GM10847 (cell line): ENCODE results near the gene EPS8L2.

ENCODE experiments used
- POLR2A ChIP-seq: IDR thresholded peaks from 2 replicates; pipeline ENCODE4 v1.6.1; 2011; ENCODE audit not compliant: insufficient read length; ENCODE audit errors: extremely low read depth

Gene EPS8L2

DNA sequence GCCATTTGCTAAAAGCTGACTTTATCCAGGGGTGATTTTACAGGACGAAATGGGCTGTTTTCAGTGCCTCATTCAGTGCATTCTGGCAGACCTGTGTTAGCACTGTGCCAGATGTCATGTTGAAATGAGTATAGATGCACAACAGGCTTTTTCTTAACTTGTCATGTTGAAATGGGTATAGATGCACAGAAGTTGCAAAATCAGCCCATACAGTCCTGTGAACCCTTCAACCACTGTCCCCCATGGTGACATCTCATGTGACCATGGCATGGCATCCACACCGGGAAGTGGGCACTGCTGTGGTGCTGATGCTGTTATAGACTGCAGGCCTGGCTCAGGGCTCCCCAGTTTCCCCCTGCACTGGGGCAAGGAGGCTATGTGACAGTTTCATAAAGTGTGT is 43.7 kb downstream of the EPS8L2 start:
- TF ChIP-seq POLR2A, result no peak

DNA sequence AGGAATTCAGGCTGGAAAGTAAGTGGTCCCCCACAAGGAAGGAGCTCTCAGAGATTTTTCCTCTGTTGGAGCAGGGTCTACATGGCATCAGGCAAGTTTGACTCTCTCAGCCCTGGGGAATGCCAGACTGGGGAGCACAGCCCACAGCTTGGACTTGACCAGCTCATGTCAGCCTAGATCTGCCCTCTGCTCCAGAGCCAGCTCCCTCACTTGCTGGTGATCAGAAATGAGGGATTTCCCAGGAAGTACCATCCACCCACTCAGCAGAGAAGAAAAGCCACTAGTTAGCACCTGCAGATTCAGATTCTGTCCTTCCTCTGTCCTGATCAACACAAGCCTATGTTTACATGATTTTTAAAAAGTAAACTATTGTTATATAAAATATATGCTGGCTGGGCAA is 54.2 kb downstream of the EPS8L2 start:
- TF ChIP-seq POLR2A, result no peak

DNA sequence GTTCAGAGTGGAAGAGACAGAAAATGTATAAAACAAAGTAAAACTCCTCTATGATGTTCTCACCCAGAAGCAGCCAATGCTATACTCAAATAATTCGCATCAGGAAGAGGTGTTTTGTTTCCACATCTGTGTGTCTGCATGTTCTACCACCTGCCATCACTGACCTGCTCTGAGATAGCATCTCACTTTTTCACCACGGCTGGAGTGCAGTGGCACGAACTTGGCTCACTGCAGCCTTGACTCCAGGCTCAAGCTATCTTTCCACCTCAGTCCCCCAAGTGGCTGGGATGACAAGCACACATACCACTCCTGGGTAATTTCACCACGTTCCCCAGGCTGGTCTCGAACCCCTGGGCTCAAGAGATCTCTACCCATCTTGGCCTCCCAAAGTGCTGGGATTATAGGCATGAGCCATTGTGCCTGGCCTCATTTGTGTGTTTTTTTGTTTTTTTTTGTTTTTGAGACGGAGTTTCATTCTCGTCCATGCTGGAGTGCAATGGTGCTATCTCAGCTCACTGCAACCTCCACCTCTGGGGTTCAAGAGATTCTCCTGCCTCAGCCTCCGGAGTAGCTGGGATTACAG is 55.6 kb downstream of the EPS8L2 start:
- no peak for TF ChIP-seq POLR2A

DNA sequence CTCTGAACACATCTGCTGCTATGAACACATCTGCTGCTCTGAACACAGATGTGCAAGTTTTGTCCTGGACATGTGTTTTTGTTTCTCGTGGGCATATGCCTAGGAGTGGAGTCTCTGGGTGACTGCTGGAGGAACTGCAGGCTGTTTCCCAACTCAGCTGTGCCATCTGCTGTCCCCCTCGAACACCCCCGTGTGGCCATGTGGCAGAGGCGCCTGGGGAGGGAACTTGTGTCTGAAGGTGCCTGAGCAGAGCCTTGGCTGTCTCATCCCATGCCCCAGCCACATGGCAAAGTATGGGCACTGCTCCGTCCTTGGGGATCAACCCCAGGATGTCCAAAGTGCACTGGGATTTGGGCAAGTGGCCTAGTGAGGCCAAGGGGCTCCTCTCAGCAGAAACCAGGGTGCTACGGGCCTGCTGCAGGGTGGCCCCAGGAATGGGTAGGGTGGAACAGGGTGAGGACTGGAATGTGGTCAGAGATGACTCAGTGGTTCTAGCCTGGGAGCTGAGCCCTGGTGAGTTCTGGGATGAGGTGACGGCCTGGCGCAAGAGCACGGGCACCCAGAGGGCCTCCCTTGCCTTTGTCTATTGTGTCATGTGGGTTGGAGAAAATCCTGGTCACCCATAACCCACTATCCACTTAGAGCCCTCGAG is 56.5 kb downstream of the EPS8L2 start:
- TF ChIP-seq POLR2A, result no peak

DNA sequence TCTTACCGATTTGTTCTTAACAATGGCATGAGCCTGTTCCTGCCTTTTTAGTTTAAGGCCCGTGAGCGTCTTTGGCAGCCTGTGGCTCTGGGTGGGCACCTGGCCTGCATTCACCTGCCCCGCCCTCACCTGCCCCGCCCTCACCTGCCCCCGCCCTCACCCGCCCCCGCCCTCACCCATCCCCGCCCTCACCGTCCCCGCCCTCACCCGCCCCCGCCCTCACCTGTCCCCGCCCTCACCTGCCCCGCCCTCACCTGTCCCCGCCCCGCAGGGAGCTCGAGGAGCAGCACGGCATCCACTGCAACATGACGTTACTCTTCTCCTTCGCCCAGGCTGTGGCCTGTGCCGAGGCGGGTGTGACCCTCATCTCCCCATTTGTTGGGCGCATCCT is 57.0 kb downstream of the EPS8L2 start:
- TF ChIP-seq POLR2A, result no peak

DNA sequence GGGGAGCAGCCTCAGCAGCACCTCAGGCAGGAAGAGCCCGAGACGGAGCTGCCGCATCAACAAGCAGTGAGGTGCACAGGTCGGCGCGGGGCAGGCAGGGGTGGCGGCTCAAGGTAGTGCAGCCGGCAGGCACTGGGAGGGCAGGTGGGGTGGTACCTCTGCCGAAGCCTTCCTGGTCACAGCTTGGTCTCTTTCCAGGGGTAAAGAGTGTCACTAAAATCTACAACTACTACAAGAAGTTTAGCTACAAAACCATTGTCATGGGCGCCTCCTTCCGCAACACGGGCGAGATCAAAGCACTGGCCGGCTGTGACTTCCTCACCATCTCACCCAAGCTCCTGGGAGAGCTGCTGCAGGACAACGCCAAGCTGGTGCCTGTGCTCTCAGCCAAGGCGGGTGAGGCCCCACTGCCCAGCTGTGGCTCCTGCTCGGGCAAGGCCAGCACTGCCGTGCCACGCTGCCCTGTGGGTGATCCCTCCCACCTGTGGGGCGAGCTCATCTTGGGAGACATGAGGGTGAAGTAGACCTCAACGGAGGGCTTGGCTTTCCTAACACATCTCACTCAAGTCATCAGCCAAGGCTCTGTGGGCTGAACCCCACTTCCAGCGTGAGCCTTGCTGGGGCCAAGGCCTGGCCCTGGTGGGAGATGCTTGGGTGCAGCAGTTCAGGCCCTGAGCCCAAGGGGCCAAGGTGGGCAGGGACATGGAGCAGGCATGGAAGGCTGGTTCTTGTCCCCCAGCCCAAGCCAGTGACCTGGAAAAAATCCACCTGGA is 57.7 kb downstream of the EPS8L2 start:
- TF ChIP-seq POLR2A, result no peak

DNA sequence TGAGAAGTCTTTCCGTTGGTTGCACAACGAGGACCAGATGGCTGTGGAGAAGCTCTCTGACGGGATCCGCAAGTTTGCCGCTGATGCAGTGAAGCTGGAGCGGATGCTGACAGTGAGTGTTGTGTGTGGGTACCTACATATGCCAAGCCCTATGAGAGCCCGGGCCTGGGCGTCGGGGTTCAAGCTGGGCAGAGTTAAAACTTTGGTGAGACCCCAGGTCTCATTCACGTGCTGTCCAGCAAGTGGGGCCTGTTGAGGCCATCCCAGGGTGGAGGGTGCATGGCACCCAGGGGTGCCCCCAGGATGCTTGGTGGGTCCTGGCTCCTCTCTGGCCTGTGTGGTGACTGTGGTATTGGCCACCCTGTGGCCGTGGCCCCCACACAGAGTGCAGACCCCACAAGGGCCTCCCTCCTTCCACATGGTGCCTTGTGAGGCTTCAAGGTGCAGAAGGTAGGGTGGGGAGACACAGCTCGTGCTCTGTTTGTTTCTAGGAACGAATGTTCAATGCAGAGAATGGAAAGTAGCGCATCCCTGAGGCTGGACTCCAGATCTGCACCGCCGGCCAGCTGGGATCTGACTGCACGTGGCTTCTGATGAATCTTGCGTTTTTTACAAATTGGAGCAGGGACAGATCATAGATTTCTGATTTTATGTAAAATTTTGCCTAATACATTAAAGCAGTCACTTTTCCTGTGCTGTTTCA is 58.4 kb downstream of the EPS8L2 start:
- TF ChIP-seq POLR2A, result no peak

DNA sequence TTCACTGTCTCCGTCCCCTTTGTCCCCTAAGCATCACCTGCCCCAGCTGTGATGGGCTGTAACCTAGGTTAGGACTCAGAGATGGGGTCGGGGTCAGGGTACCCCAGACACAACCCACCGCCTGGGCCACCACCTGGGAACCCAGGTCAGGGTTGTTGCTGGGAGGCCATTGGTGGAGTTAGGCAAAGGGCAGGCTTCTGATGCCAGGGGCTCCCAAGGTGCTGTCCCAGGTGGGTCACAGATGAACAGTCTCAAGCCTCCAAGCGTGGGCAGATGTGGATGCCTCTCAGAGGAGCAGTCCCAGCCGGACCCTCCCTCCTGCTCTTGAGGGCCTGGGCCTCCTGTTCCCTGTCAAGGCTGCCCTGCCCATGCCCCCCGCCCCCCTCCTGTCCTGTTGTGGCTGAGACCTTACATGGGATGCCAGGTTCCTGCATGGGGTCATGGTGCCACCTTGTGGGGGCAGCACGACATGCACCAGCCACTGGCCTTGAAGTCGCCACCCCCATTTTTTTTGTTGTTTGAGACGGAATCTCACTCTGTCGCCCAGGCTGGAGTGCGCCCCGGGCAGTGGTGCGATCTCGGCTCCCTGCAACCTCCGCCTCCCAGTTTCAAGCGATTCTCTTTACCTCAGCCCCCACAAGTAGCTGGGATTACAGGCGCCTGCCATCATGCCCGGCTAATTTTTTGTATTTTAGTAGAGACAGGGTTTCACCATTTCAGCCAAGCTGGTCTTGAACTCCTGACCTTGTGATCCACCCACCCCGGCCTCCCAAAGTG is 59.2 kb downstream of the EPS8L2 start:
- TF ChIP-seq POLR2A, result no peak

DNA sequence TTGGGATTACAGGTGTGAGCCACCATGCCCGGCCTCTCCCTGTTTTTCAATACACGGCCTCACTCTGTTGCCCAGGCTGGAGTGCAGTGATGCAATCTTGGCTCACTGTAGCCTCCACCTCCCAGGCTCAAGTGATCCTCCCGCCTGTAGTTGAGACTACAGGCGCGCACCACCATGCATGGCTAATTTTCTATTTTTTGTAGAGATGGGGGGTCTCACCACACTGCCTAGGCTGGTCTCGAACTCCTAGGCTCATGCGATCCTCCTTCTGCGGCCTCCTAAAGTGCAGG is 59.7 kb downstream of the EPS8L2 start:
- TF ChIP-seq POLR2A, result no peak

DNA sequence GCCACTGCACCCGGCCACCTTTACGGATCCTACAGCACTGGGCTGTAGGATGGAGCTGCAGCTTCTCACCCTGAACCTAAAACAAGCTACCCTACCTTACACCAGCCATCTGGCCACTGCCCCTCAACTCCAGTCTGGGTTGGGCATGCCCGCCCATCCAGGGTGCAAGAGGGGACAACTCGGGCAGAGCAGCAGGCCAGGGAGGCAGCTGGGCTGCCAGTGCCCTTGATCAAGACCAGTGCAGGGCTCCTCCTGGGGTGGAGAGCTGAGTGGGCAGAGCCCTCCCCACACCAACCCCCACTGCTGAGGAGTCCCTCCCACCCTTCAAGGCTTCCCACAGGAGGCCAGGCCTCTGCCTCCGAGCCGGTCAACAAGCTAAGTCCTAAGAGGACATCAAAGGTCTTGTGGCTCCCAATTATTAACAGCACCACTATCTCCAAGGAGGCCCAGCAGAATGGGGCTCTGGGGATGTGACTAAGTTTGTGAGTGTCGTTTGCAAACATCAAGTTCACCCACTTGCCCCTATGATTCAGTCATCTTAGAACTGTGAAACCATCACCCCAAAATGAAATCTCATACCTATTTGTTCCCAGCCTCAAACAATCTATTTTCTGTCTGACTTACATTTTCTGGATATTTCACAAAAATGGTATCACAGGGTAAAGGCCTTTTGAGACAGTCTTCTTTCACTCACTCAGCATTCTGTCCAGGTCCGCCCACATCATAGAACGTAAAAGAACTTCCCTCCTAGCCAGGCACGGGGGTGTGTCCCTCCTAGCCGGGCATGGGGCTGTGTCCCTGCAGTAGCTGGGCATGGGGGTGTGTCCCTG is 60.3 kb downstream of the EPS8L2 start:
- TF ChIP-seq POLR2A, result no peak

DNA sequence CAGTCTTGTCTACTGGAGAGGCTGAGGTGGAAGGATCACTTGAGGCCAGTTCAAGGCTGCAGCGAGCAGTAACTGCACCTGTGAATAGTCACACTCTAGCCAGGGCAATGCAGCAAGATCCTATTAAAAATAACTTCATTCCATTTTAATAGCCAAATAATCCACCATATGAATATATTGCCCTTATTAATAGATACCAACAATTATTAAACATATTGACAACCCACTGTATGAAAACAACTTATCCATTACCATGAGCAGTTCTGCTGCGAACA is 60.8 kb downstream of the EPS8L2 start:
- no peak for TF ChIP-seq POLR2A

DNA sequence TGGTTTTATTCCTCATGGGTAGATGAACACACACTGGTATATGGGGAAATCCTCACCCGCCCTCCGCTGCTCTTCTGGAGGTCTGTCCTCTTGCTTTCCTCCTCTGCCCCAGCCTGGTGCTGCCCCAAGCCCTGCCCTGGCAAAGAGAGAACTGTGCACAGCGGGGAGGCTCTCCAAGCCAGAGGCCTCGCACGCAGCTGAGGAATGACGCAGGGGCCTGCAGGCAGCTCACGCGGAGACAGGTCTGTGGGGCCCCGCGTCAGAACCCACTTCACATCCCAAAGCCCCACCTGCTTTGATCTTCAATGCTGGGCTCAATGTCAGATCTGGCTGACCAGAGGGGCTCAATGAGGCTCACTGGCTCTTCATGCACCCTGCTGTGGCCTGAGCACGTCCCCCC is 61.2 kb downstream of the EPS8L2 start:
- no peak for TF ChIP-seq POLR2A

DNA sequence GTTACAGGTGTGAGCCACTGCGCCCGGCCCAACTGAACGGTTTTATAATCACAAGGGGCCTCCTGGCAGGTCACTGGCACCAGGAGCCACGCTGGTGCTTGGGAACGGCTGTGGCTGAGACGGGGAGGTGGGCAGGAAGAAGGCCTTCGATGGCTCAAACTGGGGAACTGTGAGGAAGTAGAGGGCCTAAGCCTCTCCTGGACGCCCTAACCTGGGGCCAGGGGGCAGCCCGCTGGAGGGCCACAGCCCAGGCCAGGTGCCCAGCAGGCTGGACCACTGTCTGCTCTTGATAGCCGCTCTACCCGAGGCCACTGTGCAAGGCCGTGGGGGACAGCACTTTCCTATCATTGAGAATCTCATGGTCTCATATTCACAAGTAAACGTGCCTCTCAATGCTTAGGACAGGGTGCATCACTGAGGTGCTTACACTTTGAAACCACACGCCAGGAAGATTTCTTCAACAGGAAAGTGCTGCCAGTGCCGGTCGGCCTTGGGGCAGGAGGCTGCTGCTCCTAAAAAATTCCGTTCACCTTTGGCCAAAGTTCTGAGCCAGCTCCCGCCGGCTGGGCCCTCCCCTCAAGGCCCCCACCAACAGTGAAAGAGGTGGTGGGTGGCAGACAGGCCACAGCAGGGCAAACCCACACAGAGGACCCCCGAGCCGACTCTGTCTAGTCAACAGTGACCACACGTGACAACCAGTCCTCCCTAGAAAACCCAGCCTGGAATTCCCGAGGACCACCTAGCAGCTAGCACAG is 64.0 kb downstream of the EPS8L2 start:
- no peak for TF ChIP-seq POLR2A
